ENCODE results near the gene SLC35F1.

The SLC35F1 gene

GRCh38 chr6:118253741-118254140, 346.7 kb downstream of the SLC35F1 start:
- CTCF ChIA-PET: no interaction called here
- POLR2A ChIA-PET (ENCODE audit: low non-redundant PET): no interaction called here
- no peak for DNase-seq (ENCODE audit: low spot score)
- TF ChIP-seq CTCF (conservative IDR thresholded peaks at IDR 0.05; ENCODE audit: low read depth): no peak
- H3K27ac ChIP-seq: no peak overlapping the region

- H3K27ac ChIP-seq: no peak overlapping the region
- POLR2A ChIA-PET (ENCODE audit: low non-redundant PET): no interaction called here
- TF ChIP-seq CTCF (conservative IDR thresholded peaks at IDR 0.05; ENCODE audit: low read depth): no peak
- no peak for DNase-seq (ENCODE audit: low spot score)
- CTCF ChIA-PET: no interaction called here
Observed at GRCh38 chr6:118260833-118261232, 353.8 kb downstream of the SLC35F1 start.

- DNase-seq (ENCODE audit: low spot score): peak; percentile 6
- CTCF ChIA-PET: interaction anchor here (0.6 to 1.7 kb wide), 2 partner anchors 256 to 288 kb away, joined by 3 to 7 read pairs; no protein-coding TSS in a partner anchor
- POLR2A ChIA-PET (ENCODE audit: low non-redundant PET): no interaction called here
- no peak overlapping the region for H3K27ac ChIP-seq
- no peak for TF ChIP-seq CTCF (conservative IDR thresholded peaks at IDR 0.05; ENCODE audit: low read depth)
Observed at GRCh38 chr6:118263921-118264486, 356.9 kb downstream of the SLC35F1 start.

GRCh38 chr6:118269659-118270058, 362.6 kb downstream of the SLC35F1 start:
- DNase-seq (ENCODE audit: low spot score): no peak
- TF ChIP-seq CTCF (conservative IDR thresholded peaks at IDR 0.05; ENCODE audit: low read depth): no peak
- no peak overlapping the region for H3K27ac ChIP-seq
- ChIA-PET POLR2A (ENCODE audit: low non-redundant PET) (no interaction called here), CTCF (no interaction called here)

- H3K27ac ChIP-seq: no peak overlapping the region
- no peak for TF ChIP-seq CTCF (conservative IDR thresholded peaks at IDR 0.05; ENCODE audit: low read depth)
- DNase-seq (ENCODE audit: low spot score): no peak
- CTCF ChIA-PET: interaction anchor here (0.8 kb wide), 1 partner anchor 331 kb away, joined by 4 read pairs; no protein-coding TSS in a partner anchor
- POLR2A ChIA-PET (ENCODE audit: low non-redundant PET): no interaction called here
Observed at GRCh38 chr6:118277631-118278030, 370.6 kb downstream of the SLC35F1 start.

GRCh38 chr6:118280210-118280609, 373.1 kb downstream of the SLC35F1 start:
- ChIA-PET POLR2A (ENCODE audit: low non-redundant PET) (no interaction called here), CTCF (no interaction called here)
- TF ChIP-seq CTCF (conservative IDR thresholded peaks at IDR 0.05; ENCODE audit: low read depth): no peak
- H3K27ac ChIP-seq: no peak overlapping the region
- DNase-seq (ENCODE audit: low spot score): no peak
